SHP77 (cell line): ENCODE results near the gene DAP3.
A peak's percentile ranks its signal among the peaks of the same experiment; 100 is the strongest.
"Not testable (repeated sequence)": the region's sequence is repeated elsewhere in the genome, so short reads cannot be mapped to it uniquely, and the experiment has no call there.

Experiments
- DNase-seq, 2 experiments: peaks; one replicate each; lab custom pipeline; 2025; lab: John Stamatoyannopoulos, UW

DAP3 gene

DNA sequence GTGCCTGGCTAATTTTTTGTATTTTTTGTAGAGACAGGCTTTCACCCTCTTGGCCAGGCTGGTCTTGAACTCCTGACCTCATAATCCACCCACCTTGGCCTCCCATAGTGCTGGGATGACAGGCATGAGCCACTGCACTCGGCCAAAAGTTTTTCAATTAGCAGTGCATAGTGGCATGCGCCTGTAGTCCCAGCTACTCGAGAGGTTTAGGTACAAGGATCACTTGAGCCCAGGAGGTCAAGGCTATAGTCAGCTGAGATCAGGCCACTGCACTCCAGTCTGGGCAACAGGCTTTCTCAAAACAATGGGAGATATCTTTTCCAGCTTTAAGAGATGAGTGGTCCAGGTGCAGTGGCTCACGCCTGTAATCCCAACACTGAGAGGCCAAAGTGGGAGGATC is 30.8 kb downstream of the DAP3 start:
- DNase-seq, result no peak

DNA sequence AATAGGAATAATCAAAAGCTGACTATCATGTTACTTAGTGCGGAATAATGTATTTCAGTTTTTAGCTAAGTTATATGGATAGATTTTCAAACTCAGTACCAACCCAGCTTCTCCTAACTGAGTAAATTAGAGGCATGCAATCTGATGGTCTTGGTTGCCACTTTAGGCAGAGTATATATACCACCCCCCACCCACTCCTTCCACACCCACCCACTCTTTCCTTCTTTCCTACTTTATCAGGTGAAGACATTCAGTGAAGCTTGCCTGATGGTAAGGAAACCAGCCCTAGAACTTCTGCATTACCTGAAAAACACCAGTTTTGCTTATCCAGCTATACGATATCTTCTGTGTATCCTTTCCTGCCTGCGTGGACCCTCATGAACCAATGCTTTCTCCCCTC is 36.3 kb downstream of the DAP3 start:
- no peak for DNase-seq

DNA sequence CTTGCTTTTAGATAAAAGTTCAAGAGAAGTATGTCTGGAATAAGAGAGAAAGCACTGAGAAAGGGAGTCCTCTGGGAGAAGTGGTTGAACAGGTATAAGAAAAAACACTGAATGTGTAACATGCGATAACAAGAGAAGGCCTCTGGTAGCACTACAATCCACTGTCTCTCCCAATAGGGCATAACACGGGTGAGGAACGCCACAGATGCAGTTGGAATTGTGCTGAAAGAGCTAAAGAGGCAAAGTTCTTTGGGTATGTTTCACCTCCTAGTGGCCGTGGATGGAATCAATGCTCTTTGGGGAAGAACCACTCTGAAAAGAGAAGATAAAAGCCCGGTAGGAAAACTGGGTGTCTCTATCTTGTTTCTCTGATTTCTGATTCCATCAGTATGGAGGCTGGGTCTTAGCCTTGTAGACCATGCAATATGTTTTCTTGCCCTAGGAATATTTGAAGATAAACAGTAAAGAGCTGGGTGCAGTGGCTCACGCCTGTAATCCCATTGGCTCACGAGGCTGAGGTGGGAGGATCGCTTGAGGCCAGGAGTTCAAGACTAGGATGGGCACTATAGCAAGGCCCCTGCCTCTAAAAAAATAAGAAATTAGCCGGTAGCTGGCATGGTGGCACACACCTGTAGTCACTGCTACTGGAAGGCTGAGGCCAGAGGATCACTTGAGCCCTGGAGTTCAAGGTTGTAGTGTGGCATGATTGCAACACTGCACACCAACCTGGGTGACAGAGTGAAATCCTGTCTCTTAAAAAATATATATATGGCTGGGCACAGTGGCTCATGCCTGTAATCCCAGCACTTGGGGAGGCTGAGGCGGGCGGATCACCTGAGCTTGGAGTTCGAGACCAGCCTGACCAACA is 40.4 kb downstream of the DAP3 start:
- peak; percentile 68 to 74 for DNase-seq

DNA sequence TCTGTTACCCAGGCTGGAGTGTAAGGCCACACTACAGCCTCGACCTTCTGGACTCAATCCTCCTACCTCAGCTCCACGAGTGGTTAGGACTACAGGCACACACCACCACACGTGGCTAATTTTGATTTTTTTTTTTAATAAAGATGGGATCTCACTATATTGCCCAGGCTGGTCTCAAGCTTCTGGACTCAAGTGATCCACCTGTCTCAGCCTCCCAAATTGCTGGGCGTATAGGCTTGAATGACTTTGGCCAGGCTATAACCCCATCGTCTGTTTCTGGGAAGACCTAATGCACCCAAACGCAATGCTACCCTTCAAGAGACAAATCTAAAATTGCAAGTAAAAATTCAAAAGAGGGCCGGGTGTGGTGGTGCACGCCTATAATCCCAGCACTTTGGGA is 52.1 kb downstream of the DAP3 start:
- DNase-seq, result no peak

DNA sequence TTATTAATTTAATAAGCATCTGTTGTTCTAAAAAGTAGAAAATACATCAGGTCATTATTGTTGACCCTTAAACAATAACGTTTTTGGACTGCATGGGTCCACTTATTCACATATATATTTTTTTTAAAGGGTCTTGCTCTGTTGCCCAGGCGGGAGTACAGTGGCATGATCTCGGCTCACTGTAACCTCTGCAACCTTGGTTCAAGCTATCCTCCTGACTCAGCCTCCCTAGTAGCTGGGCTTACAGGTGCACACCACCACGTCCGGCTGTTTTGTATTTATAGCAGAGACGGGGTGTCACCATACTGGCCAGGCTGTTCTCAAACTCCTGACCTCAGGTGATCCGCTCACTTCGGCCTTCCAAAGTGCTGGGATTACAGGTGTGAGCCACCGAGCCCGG is 53.0 kb downstream of the DAP3 start:
- no peak for DNase-seq

DNA sequence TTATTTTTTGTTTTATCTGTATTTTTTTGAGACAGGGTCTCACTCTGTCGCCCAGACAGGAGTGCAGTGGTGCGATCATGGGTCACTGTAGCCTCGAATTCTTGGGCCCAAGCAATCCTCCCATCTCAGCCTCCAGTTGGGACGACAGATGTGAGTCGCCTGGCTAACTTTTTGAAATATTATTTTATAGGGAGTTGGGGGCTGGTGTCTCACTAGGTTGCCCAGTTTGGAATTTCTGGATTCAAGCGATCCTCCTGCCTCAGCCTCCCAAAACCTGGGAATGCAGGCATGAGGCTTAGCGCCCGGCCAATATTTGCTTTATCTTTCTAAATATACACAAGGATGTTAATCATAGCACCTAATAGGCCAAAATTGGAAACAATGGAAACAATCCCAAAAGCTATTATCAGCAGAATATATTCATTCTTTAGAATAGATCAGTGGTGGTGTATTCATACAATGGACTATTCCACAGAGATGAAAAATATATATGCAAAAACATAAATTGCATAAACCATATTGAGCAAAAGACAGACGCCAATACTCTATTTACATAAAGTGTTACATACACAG is 55.9 kb downstream of the DAP3 start:
- DNase-seq, result peak in 1 of 2 experiments; percentile 61

DNA sequence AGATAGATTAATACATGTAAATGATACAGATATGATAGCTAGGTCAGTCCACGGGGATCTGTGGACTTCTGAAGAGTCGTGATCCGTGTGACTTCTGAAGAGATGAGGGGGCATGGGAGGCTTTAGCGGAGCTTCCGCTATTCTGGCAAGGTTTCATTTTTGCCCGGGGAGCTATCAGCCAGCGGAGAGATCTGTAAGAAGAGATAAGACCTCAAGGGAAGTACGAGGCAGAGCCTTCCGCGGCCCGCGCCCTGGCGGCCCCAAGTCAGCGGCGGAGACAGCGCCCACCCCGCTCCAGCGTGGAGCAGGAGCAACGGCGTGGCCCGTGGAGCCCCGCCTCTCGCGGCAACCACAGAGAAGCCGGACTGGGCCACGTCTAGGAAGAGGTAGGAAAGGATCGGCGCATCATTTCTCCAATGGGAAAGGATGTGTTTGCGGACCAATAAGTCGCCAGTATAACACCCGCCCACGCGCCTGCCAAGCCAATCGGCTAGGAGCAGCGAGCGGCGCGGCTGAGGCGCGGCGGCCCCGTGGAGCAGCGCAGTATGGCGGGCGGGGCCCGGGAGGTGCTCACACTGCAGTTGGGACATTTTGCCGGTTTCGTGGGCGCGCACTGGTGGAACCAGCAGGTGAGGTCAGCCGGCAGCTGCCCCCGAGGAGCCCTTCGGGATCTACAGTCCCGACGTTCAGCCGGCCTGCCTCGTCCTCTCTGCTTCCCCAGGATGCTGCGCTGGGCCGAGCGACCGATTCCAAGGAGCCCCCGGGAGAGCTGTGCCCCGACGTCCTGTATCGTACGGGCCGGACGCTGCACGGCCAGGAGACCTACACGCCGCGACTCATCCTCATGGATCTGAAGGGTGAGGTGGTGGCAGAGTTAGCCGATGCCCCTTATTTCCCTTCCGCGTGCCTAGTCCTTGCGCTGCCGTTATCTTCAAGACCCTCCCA is 56.7 kb downstream of the DAP3 start:
- peak; percentile 98 to 100 for DNase-seq

DNA sequence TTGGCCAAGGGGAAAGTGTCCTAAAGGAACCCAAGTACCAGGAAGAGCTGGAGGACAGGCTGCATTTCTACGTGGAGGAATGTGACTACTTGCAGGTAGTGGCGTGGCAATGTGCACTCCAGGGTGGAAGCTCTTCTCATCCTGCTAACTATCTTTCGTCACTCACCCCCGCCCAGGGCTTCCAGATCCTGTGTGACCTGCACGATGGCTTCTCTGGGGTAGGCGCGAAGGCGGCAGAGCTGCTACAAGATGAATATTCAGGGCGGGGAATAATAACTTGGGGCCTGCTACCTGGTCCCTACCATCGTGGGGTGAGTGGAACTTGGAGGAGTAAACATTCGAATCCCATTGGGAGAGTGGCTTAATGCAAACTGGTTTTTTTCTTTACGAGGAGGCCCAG is 58.7 kb downstream of the DAP3 start:
- DNase-seq, result not testable (repeated sequence)

DNA sequence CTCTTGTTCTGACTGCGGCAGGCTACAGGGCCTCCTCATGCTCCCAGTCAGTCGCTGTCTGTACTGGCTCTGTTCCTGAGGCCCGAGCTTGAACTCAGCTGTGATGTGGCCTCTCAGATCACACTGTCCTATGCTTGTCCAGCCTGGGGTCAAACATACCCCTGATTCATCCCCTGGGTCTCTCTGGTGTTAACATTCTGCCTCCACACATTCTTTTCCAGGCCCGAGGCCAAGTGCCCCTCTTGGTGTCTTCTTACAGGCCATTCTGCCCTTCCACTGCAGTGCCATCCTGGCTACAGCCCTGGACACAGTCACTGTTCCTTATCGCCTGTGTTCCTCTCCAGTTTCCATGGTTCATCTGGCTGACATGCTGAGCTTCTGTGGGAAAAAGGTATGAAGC is 59.2 kb downstream of the DAP3 start:
- not testable (repeated sequence) for DNase-seq

DNA sequence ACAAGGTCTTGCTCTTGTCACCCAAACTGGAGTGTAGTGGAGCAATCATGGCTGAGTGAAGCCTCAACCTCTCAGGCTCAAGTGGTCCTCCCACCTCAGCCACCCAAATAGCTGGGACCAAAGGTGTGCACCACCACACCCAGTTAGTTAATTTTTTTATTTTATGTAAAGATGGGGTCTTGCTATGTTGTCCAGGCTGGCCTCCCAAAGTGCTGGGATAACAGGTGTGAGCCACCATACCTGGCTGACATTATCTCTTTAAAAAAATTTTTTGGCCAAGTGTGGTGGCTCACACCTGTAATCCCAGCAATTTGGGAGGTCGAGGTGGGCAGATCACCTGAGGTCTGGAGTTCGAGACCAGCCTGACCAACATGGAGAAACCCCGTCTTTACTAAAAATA is 70.1 kb downstream of the DAP3 start:
- DNase-seq, result not testable (repeated sequence)

DNA sequence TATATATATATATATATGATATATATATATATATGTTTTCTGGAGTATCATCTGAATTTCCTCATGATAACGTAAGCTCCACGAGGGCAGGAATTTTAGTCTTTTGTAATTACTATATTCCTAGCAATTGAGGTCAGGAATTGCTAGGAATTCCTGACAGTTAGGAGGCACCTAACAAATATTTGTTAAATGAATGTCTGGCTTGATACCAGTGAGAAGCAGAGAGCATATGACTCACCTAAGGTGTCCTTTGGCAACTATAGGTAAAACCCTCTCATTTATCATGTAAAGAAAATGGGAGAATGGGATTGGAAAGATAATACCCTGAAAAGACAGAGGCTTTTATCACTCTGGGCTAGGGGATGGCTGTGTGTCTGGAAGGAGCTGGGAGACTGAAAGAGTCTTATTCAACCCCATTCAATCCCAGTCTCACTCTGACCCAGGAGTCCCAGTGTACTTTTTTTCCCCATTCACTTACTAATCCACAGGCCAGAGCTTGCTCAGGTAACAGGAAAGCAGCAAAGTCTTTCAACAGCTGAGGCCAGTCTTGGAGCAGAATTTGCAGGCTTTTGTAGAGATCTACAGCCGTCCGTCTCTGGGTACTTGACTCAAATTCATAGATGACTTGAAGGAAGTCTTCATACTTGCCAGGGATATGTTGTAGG is 71.2 kb downstream of the DAP3 start:
- DNase-seq, result no peak

DNA sequence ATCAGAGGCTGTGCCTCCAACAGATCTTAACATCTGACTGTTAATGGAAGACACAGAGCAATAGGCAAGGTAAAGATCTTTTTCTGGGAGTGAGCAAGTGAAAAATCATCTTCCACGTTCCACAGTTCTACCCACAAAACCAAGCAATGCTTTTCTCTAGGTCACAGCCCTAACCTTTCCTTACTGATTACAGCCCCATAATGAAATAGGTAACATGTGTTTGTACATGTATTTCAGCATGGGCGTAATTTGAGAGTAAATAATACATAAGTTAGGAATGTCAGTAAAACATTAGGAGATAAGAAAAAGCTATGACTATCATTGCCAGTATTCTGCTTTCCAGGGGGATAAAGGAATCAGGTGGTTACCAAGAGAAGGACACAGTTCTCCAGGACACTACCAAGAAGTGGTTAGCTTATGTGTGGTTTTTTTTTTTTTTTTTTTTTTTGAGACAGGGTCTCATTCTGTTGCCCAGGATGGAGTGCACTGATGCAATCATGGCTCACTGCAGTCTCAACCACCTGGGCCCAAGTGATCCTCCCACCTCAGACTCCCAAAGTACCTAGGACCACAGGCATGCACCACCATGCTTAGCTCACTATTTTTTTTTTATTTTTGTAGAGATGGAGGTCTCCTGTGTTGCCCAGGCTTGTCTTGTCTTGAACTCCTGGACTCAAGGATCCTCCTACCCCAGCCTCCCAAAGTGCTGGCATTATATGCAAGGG is 72.0 kb downstream of the DAP3 start:
- DNase-seq, result no peak

DNA sequence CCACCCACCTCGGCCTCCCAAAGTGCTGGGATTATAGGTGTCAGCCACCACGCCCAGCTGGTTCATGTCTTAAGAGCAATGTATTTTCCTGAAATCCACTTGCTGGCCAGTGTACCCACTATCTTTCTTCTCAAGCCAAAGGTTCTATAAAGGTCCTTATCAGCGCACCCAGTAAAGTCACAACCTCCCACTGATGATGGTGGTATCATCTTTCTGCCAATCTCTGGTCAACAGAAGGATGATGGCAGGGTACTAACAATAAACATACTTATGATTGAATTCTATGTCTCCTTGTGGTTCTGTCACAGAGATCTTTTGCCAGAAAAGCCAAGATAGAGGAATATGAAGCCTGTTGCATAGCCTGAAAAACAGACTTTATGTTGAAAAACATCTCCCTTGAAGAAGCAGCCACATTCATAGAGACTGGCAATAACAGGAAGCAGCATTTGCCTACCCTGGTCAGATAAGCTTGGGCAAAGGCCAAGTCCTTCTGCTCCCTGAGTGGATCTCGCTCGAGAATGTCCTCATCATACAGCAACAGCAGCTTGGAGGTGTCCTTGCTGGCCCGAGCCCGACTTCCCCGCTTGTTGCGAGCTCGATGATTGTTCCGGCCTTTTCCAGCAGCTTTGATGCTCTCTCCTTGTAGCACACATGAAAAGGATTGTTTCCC is 73.0 kb downstream of the DAP3 start:
- no peak for DNase-seq

DNA sequence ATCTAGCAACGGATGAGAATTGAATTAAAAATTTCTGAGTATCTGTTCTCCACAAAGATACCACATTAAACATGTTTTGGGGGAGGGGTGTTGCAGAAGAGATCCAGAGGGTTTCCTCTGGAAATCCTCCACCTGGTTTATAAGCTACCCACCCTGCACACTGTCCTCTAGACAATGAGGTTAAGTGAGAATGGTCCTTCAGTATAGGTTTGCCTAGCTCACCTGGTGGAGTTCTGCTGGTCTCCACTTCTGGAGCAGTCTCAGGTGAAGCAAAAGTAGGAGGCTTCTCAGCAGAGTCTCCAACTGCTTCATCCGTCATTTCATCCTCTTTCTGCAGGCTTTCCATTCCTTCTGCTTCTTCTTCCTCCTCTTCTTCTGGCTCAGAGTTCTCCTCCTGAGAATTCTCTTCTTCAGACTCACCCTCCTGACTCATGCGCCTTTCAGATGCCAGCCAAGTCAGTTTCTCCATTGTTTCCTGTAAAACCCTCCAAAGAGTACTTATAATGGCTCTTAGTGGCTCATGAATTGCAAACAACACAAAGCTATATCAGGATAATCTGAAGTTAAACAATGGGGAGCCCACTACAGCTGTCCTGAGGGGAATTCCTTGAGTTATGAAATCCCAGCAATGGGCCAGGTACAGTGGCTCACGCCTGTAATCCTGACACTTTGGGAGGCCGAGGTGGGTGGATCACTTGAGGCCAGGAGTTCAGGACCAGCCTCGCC is 74.4 kb downstream of the DAP3 start:
- not testable (repeated sequence) for DNase-seq

DNA sequence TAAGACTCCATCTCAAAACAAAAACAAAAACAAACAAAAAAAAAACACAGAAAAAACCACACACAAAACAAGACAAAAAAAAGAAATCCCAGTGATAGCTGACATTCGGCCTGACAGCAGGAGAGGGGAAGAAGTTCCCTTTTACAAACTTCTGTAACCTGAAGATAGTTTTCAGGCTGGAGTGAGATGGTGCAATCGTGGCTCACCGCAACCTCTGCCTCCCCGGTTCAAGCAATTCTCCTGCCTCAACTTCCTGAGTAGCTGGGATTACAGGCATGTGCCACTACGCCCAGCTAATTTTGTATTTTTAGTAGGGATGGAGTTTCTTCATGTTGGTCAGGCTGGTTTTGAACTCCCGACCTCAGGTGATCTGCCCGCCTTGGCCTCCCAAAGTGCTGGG is 75.1 kb downstream of the DAP3 start:
- DNase-seq, result not testable (repeated sequence)

DNA sequence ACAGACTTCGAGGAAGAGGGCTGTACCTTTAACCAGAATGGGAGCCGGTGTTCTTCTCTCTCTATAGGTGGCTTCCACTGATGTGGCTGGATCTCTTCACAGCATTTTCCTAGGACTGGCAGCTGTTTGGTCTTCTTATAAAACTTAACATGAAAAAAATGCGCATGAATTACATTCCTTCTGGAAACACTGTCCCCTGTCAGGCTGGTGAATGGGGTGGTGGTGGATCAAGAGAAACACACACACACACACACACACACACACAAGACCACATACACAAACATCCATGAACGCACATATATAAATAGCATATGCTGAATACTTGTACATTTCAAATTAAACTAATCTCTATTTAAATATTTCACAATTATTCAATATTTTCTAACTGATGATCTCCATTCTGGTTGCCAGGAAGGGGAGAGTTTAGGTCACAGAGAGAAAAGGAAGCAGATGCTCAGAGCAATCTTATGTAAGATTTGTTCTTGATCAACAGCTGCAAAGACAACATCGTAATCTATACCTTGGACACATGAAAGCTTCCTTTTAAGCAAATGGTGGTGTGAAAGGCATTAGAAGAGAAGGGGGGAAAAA is 78.6 kb downstream of the DAP3 start:
- not testable (repeated sequence) for DNase-seq

DNA sequence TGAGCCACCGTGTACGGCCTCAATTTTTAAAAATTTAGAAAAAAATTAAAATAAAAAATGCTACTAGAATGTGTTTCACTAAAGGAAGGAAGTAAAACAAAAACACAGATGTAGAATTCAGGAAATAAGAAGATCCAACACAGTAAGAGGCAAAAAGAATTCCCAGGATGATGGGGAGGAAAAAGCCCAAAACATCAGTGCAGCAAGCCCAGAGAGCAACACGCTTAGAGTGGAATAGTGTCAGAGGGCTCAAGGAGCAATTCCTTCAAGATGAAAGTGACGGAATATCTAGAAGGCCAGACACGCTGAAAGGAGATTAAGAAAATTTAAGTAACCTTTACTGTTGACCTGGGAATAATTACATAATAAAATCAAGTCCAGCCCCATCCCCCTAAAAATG is 80.4 kb downstream of the DAP3 start:
- no peak for DNase-seq

DNA sequence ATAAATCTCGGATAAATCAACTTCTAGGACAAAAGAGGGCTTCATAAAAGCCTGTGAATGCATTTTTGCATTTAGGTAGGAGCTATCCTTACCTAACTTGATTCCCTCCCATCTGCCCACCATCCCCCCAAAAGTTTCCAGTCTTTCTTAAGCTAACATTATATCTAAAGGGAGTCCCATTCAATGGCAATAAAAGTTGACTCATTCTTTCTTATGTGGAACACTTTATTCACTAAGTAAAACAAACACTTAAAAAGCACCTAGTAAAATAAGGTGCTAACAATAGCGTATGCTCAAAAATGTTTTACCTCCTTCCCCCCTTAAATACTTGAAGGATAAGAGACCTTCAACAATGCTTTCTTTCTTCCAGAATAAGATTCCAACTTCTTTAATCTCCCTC is 84.3 kb downstream of the DAP3 start:
- no peak for DNase-seq

DNA sequence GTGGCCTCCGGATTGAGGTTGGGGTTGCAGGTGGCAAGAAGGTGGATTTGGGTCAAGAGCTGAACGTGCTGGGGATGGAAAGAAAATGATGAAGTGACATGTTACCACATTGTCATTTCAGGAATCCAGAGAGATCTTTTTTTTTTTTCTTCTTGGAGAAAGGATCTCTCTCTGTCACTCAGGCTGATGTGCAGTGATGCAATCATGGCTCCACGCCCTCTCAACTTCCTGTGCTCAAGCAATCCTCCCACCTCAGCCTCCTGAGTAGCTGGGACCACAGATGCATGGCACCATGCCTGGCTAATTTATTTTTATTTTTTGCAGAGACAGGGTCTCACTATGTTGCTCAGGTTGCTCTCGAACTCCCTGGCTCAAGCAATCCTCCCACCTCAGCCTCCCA is 87.5 kb downstream of the DAP3 start:
- DNase-seq, result no peak

DNA sequence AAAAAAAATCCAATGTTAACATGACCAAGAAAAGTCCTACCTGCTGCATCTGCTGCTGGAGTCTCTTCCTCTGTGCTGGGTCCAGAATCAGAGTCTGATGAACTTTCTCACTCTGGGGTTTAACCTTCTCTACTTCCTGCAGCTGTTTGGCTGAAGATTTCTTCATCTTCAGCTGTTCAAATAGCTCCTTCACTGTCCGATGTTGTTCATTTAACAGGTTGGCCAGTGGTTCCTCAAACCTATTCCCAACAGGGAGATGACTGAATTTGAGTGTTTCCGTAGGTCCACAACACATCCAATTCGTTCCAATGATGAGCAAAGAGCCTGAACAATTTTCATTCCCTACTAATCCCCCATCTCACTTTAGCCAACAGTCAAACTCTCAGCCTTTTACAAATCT is 88.7 kb downstream of the DAP3 start:
- DNase-seq, result no peak
